Skeletal muscle tissue (tissue), 4 donors: ENCODE results near the gene PZP. TPM values are rescaled to one million over a fixed set of nuclear protein-coding genes. Genes with fewer than 3 reads are reported as not detected.

ENCODE experiments used
- H3K27ac ChIP-seq: one replicate; pipeline ENCODE4 v1.7.0; 2013; ENCODE audit warnings: mild to moderate bottlenecking, low read depth, low read length, inconsistent platforms
- H3K27me3 ChIP-seq, 3 donors: one replicate each; pipeline ENCODE4 v1.7.0; 2013; ENCODE audit warnings: low read length in 3 of 3; ENCODE audit not compliant: control insufficient read depth in 3 of 3, insufficient read depth in 3 of 3
- H3K36me3 ChIP-seq, 3 donors: one replicate each; pipeline ENCODE4 v1.7.0; 2013; ENCODE audit warnings: low read length in 3 of 3; ENCODE audit not compliant: control insufficient read depth in 3 of 3, insufficient read depth in 3 of 3
- H3K4me1 ChIP-seq, 3 donors: one replicate each; pipeline ENCODE4 v1.7.0; 2013; ENCODE audit warnings: low read length in 3 of 3, mild to moderate bottlenecking in 3 of 3; ENCODE audit not compliant: control insufficient read depth in 3 of 3, insufficient read depth in 3 of 3
- H3K4me3 ChIP-seq, 3 donors: one replicate each; pipeline ENCODE4 v1.7.0; 2013; ENCODE audit warnings: low read length in 3 of 3
- H3K9ac ChIP-seq, 3 donors: one replicate each; pipeline ENCODE4 v1.7.0; 2013; ENCODE audit warnings: low read length in 3 of 3, mild to moderate bottlenecking in 3 of 3, moderate library complexity in 2 of 3, low read depth in 1 of 3
- H3K9me3 ChIP-seq, 3 donors: one replicate each; pipeline ENCODE4 v1.7.0; 2013; ENCODE audit warnings: low read length in 3 of 3; ENCODE audit not compliant: control insufficient read depth in 3 of 3
- total RNA-seq: library from RNA; depleted of rRNA; stranded (reverse); fragments of >200 nt; gene quantifications from one replicate; pipeline ENCODE4 v1.2.3, GENCODE V29; 2014
- donor health status: Osteomylitis.

The PZP gene
- total RNA-seq, 1 donor from 2014 or later: 1.0 TPM

DNA sequence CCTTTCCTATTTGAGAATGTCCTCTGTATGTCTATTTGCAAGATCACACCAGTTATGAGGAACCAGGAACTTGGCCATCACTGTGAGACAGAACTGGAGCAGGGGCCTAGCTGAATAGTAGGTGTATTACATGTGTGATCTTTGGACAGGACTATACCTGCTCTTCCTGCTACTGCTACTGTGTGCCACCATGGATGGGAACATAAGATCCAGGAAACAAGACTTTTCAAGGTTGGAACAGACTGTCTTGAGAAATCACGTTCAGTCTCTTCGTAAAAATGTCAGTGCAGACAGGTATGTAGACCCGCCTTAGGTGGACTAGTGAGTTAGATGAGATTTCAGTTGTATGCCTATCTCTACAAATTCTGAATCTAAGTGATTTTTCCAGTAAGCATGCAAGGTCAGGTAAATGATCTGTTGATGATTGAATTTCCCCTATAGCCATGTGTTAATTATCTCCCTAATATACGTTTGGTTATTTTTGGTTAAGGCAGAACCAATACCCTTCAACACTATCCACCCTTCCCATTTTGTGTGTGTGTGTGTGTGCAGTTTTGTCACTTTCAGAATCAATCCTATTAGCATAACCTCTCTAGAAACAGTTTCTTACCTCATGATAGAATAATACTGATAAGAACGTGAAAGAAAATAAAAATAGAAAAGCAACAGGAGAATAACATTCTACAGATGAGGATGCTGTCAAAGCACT, 99.5 kb downstream of the PZP start:
- Histone ChIP-seq H3K36me3 (peaks cover 19 to 61% (median 51%) of the 10 kb centered on the region in 3 donors), H3K9ac (no peak overlapping the region), H3K27ac (no peak overlapping the region), H3K27me3 (no peaks in the 10 kb centered on the region), H3K9me3 (no peaks in the 10 kb centered on the region), H3K4me3 (no peak overlapping the region), H3K4me1 (peaks cover 0 to 7% (median 0%) of the 10 kb centered on the region in 3 donors)

DNA sequence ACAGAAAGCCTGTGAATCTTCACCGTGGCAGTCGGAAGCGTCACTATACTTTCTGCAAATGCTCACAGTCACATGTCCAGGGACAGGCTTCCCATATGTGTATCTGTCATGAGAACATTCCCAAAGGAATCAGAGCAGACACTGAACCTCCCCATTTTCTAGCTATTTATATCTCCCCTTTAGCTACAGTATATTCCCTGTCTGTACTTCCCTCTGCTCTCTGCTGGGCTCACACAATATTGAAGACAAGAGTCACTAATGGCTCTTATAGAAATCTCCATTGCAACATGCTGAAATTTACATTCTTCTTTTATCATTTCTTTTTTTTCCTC, 100.7 kb downstream of the PZP start:
- peaks cover 23 to 61% (median 60%) of the 10 kb centered on the region in 3 donors for H3K36me3 ChIP-seq

DNA sequence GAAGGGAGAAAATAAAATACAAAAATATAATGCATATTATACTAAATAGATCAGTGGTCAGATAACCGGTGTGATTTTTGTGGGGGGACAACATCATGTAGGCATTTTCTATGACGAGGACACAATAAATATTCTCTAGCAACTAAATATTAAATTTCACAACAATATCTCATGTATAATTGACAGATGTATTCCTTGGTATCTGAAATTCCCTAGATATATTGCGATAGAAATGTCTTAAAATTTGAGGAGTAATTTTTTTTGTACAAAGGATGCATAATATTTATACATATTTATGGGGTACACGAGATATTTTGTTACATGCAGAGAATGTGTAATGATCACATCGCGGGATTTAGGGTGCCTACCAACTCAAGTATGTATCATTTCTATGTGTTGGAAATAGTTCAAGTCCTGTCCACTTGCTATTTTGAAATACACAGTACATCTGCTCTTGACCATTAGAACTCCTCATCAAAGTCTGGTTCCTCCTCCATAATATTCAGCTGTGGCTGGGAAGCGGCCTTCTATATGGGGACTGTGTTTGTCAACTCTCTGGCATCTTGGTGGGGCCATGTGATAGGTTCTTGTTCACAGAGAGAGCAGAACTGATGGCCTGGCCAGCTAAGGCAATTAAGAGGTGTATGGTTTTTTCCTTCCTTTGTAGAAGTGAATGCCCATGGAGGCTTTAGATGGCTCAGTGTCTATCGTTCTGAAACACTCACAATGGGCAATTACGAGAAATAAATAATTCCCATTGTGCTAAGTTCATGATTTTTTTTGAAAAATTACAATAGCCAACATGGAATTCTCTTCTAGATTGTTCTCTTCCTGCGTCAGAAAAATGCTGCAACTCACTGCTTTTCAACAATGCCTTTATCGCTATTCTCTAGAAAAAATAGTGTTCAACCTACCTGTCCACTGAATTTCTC, 101.3 kb downstream of the PZP start:
- no peak overlapping the region for H3K27ac ChIP-seq
- no peak overlapping the region for H3K9ac ChIP-seq
- no peaks in the 10 kb centered on the region for H3K27me3 ChIP-seq
- peaks cover 28 to 63% (median 53%) of the 10 kb centered on the region in 3 donors for H3K36me3 ChIP-seq
- H3K4me1 ChIP-seq: no peaks in the 10 kb centered on the region
- no peak overlapping the region for H3K4me3 ChIP-seq
- H3K9me3 ChIP-seq: no peaks in the 10 kb centered on the region

More for the DNA sequence above, 100.7 kb downstream of the PZP start:
- Histone ChIP-seq H3K27ac (no peak overlapping the region), H3K27me3 (no peaks in the 10 kb centered on the region), H3K4me3 (no peak overlapping the region), H3K9me3 (no peaks in the 10 kb centered on the region), H3K4me1 (peaks cover 0 to 4% (median 0%) of the 10 kb centered on the region in 3 donors), H3K9ac (no peak overlapping the region)

DNA sequence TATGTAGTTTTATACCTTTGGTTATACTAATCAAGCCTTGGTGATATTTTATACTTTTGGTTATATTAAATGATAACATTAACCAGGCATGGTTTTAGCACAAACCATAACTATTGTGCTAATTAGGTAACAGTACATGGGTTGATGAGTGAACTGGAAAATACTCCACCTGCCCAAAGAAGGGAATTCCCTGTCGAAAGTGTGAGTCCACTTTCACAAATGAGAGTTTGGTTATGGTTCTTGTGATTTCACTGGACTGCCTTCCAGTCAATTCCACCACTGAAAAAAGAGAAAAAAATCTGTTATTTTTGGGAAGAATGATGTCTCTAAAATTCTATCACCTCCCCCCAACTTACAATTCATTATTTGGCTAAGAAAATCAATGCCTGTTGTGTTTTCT, 102.1 kb downstream of the PZP start:
- Histone ChIP-seq H3K9me3 (no peaks in the 10 kb centered on the region), H3K36me3 (peaks cover 32 to 67% (median 60%) of the 10 kb centered on the region in 3 donors), H3K4me3 (no peak overlapping the region), H3K27ac (no peak overlapping the region), H3K9ac (no peak overlapping the region), H3K4me1 (no peaks in the 10 kb centered on the region), H3K27me3 (no peaks in the 10 kb centered on the region)

DNA sequence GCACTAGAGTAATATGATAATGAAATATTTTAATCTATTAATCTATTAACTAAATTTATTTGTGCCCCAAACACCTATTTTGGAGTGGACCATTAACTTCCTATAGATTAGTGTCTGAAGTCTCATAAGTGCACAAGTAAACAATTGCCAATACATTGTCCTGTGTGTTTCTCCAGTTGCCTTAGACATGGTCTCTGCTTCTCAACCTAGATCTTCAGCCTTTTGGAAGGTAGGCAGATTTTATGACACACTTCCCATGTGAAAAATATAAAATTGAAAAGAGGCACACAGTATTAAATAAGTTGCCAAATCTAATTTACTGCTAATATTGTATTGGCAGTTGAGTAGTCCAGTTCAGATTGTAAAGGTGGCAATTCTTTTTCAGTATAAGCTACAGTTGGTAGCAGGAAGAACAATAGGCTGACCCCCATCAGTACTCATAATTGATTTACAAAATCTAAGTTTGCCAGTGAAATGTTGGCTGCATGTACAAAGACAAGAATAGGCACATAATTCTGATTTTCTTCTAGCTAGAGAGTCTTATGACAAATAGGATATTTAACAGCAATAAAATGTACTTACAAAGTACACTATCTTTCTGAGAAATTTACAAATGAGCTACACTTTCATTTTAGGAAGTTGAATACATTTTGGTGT, 103.3 kb downstream of the PZP start:
- Histone ChIP-seq H3K4me1 (no peaks in the 10 kb centered on the region), H3K27ac (no peak overlapping the region), H3K4me3 (no peak overlapping the region), H3K27me3 (no peaks in the 10 kb centered on the region), H3K9me3 (no peaks in the 10 kb centered on the region), H3K9ac (no peak overlapping the region), H3K36me3 (peaks cover 38 to 75% (median 62%) of the 10 kb centered on the region in 3 donors)

DNA sequence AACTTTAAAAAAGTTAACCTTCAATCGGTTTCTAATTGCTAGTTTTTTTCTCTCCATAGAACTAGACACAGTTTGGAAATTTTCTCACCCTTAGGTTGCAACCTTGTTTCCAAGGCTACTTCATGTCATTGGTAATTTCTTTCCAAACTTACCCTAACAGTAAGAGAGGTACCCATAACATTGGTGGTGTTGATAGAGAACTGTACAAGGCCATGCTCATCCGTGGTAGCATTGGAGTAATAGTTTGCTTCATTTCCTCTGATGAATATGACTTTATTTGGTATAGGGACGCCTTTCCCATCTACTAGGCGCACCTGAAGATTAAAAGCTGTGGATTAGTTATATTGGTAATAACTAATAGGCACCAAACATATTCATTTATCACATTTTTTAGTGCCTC, 104.1 kb downstream of the PZP start:
- H3K27ac ChIP-seq: no peak overlapping the region
- no peaks in the 10 kb centered on the region for H3K4me1 ChIP-seq
- H3K9ac ChIP-seq: no peak overlapping the region
- no peaks in the 10 kb centered on the region for H3K9me3 ChIP-seq
- H3K36me3 ChIP-seq: peaks cover 45 to 76% (median 62%) of the 10 kb centered on the region in 3 donors
- no peaks in the 10 kb centered on the region for H3K27me3 ChIP-seq
- no peak overlapping the region for H3K4me3 ChIP-seq

DNA sequence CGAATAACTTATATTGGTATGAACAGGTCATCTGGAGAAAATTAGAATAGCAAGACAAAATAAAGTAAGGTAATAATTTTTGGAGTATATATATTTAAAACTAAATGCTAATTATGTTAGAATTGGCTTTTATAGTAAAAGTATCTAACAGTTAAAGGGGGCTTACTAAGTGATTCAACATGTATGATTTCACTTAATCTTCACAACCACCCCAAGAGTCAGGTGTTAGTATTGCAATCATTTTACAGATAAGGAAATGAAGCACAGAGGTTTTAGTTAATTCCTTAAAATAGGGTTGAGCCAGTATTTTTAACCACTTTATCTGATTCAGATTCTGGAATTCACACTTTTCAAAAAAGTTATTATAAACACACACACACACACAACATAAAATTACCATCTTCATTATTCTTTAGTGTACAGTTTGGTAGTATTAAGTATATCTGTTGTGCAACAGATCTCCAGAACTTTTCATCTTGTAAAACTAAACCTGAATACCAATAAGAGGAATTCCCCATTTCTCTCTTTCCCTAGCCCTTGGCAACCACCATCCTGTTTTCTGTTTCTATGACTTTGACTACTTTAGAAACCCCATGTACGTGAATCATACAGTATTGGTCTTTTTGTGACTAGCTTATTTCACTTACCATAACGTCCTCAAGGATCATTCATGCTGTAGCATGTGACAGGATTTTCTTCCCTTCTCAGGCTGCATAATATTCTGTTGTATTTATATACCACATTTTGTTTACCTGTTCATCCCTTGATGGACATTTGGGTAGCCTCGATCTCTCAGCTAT, 104.9 kb downstream of the PZP start:
- Histone ChIP-seq H3K4me1 (no peaks in the 10 kb centered on the region), H3K4me3 (no peak overlapping the region), H3K36me3 (peaks cover 46 to 75% (median 62%) of the 10 kb centered on the region in 3 donors), H3K27me3 (no peaks in the 10 kb centered on the region), H3K9me3 (no peaks in the 10 kb centered on the region), H3K27ac (no peak overlapping the region), H3K9ac (no peak overlapping the region)

DNA sequence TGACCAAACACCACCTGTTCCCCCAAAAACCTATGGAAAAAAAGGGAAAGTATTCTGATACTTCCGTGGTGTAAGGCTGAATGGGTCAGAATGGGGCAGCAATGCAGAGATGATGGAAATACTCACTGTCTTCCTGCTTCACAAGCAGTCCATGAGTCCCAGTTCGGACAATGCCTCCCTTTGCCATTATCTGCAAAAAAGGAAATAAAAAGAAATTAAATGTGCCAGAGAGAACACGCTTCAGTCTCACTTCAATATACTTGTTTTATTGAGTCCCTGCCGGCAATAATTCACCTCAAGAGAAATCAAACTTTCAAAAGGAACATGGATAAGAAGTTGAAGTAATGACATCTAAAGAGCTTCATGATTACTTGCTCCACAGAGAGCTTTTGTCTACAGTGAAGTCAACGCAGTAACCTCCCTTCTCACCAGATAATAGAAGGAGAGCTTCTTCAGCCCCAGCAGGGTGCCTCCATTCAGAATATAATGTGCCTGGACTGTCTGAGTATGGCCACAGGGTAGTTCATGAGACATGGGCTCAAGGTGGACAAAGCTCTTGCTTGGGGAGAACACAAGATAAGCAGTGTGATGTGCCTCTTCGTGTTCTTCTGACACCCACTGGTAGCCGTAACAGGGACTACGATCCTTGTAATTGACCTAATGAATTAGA, 107.0 kb downstream of the PZP start:
- peaks cover 51 to 74% (median 59%) of the 10 kb centered on the region in 3 donors for H3K36me3 ChIP-seq
- H3K4me3 ChIP-seq: no peak overlapping the region
- no peak overlapping the region for H3K9ac ChIP-seq
- H3K9me3 ChIP-seq: no peaks in the 10 kb centered on the region
- no peaks in the 10 kb centered on the region for H3K4me1 ChIP-seq
- no peak overlapping the region for H3K27ac ChIP-seq
- no peaks in the 10 kb centered on the region for H3K27me3 ChIP-seq

DNA sequence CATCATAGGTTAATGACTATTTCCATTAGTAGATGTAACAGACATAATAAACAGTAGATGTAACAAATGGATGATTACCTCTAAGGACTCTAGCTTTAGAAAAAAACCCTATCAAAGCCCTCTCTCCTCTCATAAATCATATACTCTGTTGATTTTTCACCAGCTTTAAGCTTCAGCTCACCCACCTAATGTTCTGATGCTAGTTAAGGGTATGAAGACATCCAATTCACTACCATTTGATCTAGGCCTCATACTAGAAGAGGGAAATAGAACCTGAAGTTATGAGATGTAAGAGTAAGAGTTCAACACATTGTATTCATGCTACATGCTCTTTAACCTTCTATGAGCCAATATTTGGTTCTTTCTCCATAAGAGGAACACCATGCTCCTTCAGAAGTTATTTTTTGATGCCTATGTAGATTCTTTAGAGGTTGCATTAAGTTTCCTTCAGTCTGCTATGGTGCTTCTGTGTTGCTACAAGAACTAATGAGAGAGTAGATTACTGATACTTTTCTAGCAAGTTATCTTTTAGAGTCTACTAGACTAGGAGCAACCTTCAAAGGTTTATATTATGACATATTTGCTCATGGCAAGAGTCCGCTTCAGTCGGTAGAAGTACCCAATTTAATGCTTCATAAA, 108.5 kb downstream of the PZP start:
- Histone ChIP-seq H3K36me3 (peaks cover 51 to 66% (median 56%) of the 10 kb centered on the region in 3 donors), H3K4me3 (no peak overlapping the region), H3K9me3 (no peaks in the 10 kb centered on the region), H3K27ac (no peak overlapping the region), H3K27me3 (no peaks in the 10 kb centered on the region), H3K9ac (no peak overlapping the region), H3K4me1 (no peaks in the 10 kb centered on the region)
